Measurements from ENCODE around the gene ZNF266. TPM values are rescaled to one million over a fixed set of nuclear protein-coding genes. Genes with fewer than 3 reads are reported as not detected.

ZNF266 gene
- total RNA-seq (2022; extraction: Qiagen RNA extraction; ENCODE audit: low read depth): 3.3 to 4.9 TPM (median 4.0 TPM) in 5 replicates

DNA sequence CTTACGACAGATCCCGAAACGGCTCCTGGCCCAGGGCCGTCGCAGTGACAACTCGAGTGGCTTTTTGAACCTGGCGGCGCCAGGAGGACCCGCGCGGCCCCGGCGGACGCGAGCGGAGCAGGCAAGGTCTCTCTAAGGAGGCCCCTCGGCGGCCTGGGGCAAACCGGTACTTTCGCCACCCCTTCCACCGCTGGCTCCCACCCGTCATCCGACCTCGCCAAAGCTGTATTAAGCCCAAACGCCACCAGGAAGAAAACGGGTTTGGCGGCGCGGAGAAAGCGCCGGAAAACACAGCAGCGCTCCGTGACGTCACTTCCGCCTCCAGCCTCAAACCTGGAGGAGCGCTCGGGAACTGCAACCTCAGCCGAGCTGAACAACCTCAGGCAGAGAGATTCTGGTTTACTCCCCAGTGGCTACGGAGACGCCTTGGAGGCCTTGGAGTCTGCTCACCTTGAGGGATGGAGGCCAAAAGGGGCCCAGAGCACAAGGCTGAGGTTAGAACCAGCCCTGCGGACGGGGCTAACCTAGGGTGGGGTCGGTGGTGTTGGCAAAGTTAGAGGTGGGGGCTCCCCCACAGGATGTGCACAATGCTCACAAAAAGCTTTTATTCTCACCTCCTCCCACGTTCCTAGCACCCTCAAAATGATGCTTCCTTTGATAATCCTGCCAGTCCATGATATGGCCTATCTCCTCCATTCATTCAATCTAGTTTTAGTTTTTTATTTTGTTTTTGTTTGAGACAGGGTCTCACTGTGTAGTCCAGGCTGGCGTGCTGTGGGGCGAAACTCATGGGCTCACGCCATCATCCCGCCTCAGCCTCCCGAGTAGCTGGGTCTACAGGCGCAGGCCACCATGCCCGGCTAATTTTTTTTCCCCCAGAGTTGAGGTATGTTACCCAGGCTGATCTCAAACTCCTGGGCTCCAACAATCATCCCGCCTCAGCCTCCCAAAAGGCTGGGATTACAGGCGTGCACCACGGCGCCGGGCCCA is at the start of gene ZNF266:
Gene ZNF266 (minus strand): TSS at position 295 of the 990 bp plus-strand sequence. CDS start 15,484 bp downstream, outside the sequence.

DNA sequence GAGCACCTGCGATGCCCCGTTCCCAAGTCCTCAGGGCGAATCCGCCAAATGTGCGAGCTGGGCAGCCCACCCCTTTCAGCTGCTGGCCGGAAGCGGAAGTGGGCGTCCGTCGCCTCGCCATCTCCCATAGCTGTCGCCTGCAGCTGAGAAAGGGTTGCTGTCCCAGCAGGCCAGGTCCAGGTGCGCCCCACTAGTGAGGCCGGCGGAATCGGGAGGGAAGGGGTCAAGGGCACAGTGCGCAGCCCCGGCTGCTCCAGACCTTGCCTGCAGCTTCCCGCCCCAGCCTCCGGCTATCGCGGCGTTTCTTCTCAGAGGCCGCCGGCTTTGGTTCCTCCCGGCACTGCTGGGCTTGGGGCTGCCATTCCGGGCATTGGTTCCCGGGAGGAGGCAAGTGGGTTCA is 72.5 kb downstream of the ZNF266 start, which contains the start of gene ZNF177:
Gene ZNF177 (plus strand): TSS at position 109 of the 400 bp plus-strand sequence. CDS start 15,299 bp downstream, outside the sequence.

Other genes starting within 250 kb of the ZNF266 start
- gene OR7D4, start 216.0 kb downstream of the ZNF266 start, total RNA-seq (2022; extraction: Qiagen RNA extraction; ENCODE audit: low read depth): not detected in 5 replicates
- gene OR7E24, start 184.6 kb downstream of the ZNF266 start, total RNA-seq (2022; extraction: Qiagen RNA extraction; ENCODE audit: low read depth): not detected in 5 replicates
- 0.36 to 1.7 TPM (median 0.87 TPM) in 5 replicates for gene ZNF699, start 125.7 kb downstream of the ZNF266 start, total RNA-seq (2022; extraction: Qiagen RNA extraction; ENCODE audit: low read depth)
- 5.3 to 7.8 TPM (median 5.7 TPM) in 5 replicates for gene ZNF559, start 111.4 kb downstream of the ZNF266 start, total RNA-seq (2022; extraction: Qiagen RNA extraction; ENCODE audit: low read depth)
- gene ZNF177, start 72.6 kb downstream of the ZNF266 start, total RNA-seq (2022; extraction: Qiagen RNA extraction; ENCODE audit: low read depth): 0.36 to 1.1 TPM (median 0.92 TPM) in 5 replicates
- gene ZNF560, start 63.0 kb upstream of the ZNF266 start, total RNA-seq (2022; extraction: Qiagen RNA extraction; ENCODE audit: low read depth): not detected in 5 replicates
- gene ZNF426, start 103.1 kb upstream of the ZNF266 start, total RNA-seq (2022; extraction: Qiagen RNA extraction; ENCODE audit: low read depth): 0.66 to 1.0 TPM (median 0.91 TPM) in 5 replicates
- gene ZNF121, start 148.9 kb upstream of the ZNF266 start, total RNA-seq (2022; extraction: Qiagen RNA extraction; ENCODE audit: low read depth): 2.9 to 4.9 TPM (median 3.1 TPM) in 5 replicates
- gene ZNF561, start 185.7 kb upstream of the ZNF266 start, total RNA-seq (2022; extraction: Qiagen RNA extraction; ENCODE audit: low read depth): 8.6 to 17.5 TPM (median 9.4 TPM) in 5 replicates
- gene ZNF562, start 239.5 kb upstream of the ZNF266 start, total RNA-seq (2022; extraction: Qiagen RNA extraction; ENCODE audit: low read depth): 6.4 to 8.2 TPM (median 6.5 TPM) in 5 replicates

Measured in A549 treated with CpdA at 1 μM for 4 hours (cell line).